NCI-H2081 (cell line): ENCODE measurements around the gene KLK11.
A peak's percentile ranks its signal among the peaks of the same experiment; 100 is the strongest.

ENCODE experiments used
- DNase-seq, 2 experiments: peaks; one replicate each; lab custom pipeline; 2025; lab: John Stamatoyannopoulos, UW

KLK11 gene

GRCh38 chr19:51026554-51026831 is at the start of gene KLK11:
Gene KLK11, minus strand, starts transcription at chr19:51026616. Its CDS starts 985 bp downstream, at chr19:51025631.
- DNase-seq: no peak

GRCh38 chr19:51075998-51076397 is 49.6 kb upstream of the KLK11 start:
- DNase-seq: no peak

- DNase-seq: peak; percentile 5 to 43
Observed at GRCh38 chr19:51071095-51071405, 44.6 kb upstream of the KLK11 start.

- DNase-seq: no peak
Observed at GRCh38 chr19:51070334-51071094, 44.1 kb upstream of the KLK11 start.

GRCh38 chr19:51066393-51067186 is 40.2 kb upstream of the KLK11 start:
- no peak for DNase-seq

GRCh38 chr19:51065221-51065960 is 39.0 kb upstream of the KLK11 start:
- no peak for DNase-seq

GRCh38 chr19:51064534-51065220 is 38.3 kb upstream of the KLK11 start, which contains the start of gene KLK13:
Gene KLK13, minus strand, starts transcription at chr19:51065092. Its CDS starts 25 bp downstream, at chr19:51065067.
- no peak for DNase-seq

GRCh38 chr19:51063664-51064063 is 37.2 kb upstream of the KLK11 start:
- no peak for DNase-seq

GRCh38 chr19:51060973-51061372 is 34.6 kb upstream of the KLK11 start:
- no peak for DNase-seq

- DNase-seq: no peak
Observed at GRCh38 chr19:51060336-51060735, 33.9 kb upstream of the KLK11 start.

GRCh38 chr19:51059715-51060114 is 33.3 kb upstream of the KLK11 start:
- DNase-seq: no peak

- DNase-seq: no peak
Observed at GRCh38 chr19:51055866-51056265, 29.4 kb upstream of the KLK11 start.

GRCh38 chr19:51047031-51047335 is 20.6 kb upstream of the KLK11 start:
- DNase-seq: no peak

GRCh38 chr19:51044327-51044726 is 17.9 kb upstream of the KLK11 start:
- no peak for DNase-seq

GRCh38 chr19:51043497-51043896 is 17.1 kb upstream of the KLK11 start:
- DNase-seq: no peak

- DNase-seq: no peak
Observed at GRCh38 chr19:51040151-51040550, 13.7 kb upstream of the KLK11 start.

- DNase-seq: no peak
Observed at GRCh38 chr19:51036519-51036918, 10.1 kb upstream of the KLK11 start.

- DNase-seq: no peak
Observed at GRCh38 chr19:51034704-51035103, 8.3 kb upstream of the KLK11 start, which contains the start of gene KLK12. Gene KLK12, minus strand, starts transcription at chr19:51035002. Its CDS starts 381 bp downstream, at chr19:51034621.

GRCh38 chr19:51031880-51032225 is 5.4 kb upstream of the KLK11 start:
- DNase-seq: no peak

- no peak for DNase-seq
Observed at GRCh38 chr19:51031220-51031879, 4.9 kb upstream of the KLK11 start.

- no peak for DNase-seq
Observed at GRCh38 chr19:51030631-51031030, 4.2 kb upstream of the KLK11 start.

GRCh38 chr19:51029718-51030117 is 3.3 kb upstream of the KLK11 start:
- DNase-seq: no peak
